K562 (cell line): ENCODE measurements around the gene AFF3. TPM values are rescaled to one million over a fixed set of nuclear protein-coding genes. Genes with fewer than 3 reads are reported as not detected.

ENCODE experiments used
- ATAC-seq: fragments of 200-7000 bp; cut with Tn5 transposase; 3 replicates; pipeline ENCODE4 v1.9.1; 2020; ENCODE audit warnings: moderate library complexity
- BruUV-seq: library from RNA; stranded (reverse); fragments of 400-500 nt; replicated peaks from 2 replicates; lab custom pipeline; 2021; lab: Mats Ljungman, UMichigan
- CTCF ChIA-PET: fragments of 300-600 bp; formaldehyde crosslinking; extraction: SDS; loops from one replicate; lab custom pipeline; 2021; ENCODE audit warnings: low intra/inter-chr PET ratio; lab: Yijun Ruan, JAX
- POLR2A ChIA-PET: fragments of 300-600, 350-650 bp; sonication (Branson Sonifier 250); formaldehyde crosslinking; extraction: SDS; loops from one replicate; lab custom pipeline; 2021; ENCODE audit warnings: antibody characterized with exemption, inconsistent platforms; lab: Yijun Ruan, JAX
- DNase-seq, 4 experiments: peaks; one replicate each; pipeline versions ENCODE4 v3.0.0 to v3.0.0-alpha.2; 2011 to 2018; ENCODE audit warnings: low spot score in 3 of 4, mixed read lengths in 3 of 4; ENCODE audit errors: extremely low read depth in 1 of 4
- FAIRE-seq: peaks from 2 replicates; lab custom pipeline; 2011; peaks lifted over from hg19 to GRCh38; lab: Jason Lieb, UNC
- H2AFZ ChIP-seq: 2 replicates; pipeline ENCODE4 v1.6.0; 2011; ENCODE audit warnings: low read depth, low read length, control low read depth, inconsistent platforms
- H3K27ac ChIP-seq: fragments of 200-600 bp; 3 replicates; pipeline ENCODE4 v1.8.0; 2011; ENCODE audit warnings: low read depth, mild to moderate bottlenecking, control low read depth, inconsistent platforms, low read length, moderate library complexity, mixed read lengths; ENCODE audit errors: extremely low read depth
- H3K27me3 ChIP-seq, 2 experiments: fragments of 300-600 bp in 1 of 2; 2 replicates in 1 of 2; 3 replicates in 1 of 2; pipeline versions ENCODE4 v1.6.0 to v1.8.0; 2011; ENCODE audit warnings: inconsistent platforms in 2 of 2, low read length in 2 of 2, mild to moderate bottlenecking in 1 of 2, mixed read lengths in 1 of 2, moderate library complexity in 1 of 2; ENCODE audit not compliant: control insufficient read depth in 2 of 2, insufficient read depth in 2 of 2
- H3K36me3 ChIP-seq: fragments of 300-600 bp; 3 replicates; pipeline ENCODE4 v1.8.0; 2011; ENCODE audit warnings: mild to moderate bottlenecking, low read length, inconsistent platforms; ENCODE audit not compliant: control insufficient read depth, insufficient read depth
- H3K4me1 ChIP-seq, 2 experiments: fragments of 200-600 bp in 1 of 2; replicated peaks in 1 of 2; 2 replicates in 1 of 2; 3 replicates in 1 of 2; pipeline versions ENCODE4 v1.5.1 to v1.8.0; 2011; ENCODE audit warnings: inconsistent platforms in 2 of 2, low read length in 2 of 2, mild to moderate bottlenecking in 1 of 2, mixed read lengths in 1 of 2, moderate library complexity in 1 of 2; ENCODE audit not compliant: control insufficient read depth in 2 of 2, insufficient read depth in 2 of 2
- H3K4me2 ChIP-seq: 2 replicates; pipeline ENCODE4 v1.6.1; 2011; ENCODE audit warnings: low read length, control low read depth, inconsistent platforms, mixed read lengths; ENCODE audit not compliant: insufficient read depth
- H3K4me3 ChIP-seq: fragments of 200-600 bp; sonication (generic), shearing (Covaris generic); 2 replicates; pipeline ENCODE4 v1.5.1; 2016; ENCODE audit warnings: control low read depth, inconsistent platforms
- H3K79me2 ChIP-seq: fragments of 200-600 bp; 3 replicates; pipeline ENCODE4 v1.8.0; 2011; ENCODE audit warnings: low read length, inconsistent platforms; ENCODE audit not compliant: control insufficient read depth, insufficient read depth
- H3K9ac ChIP-seq, 2 experiments: 2 replicates each; pipeline versions ENCODE4 v1.6.0 to v1.6.1; 2011; ENCODE audit warnings: low read depth in 2 of 2, low read length in 2 of 2, control low read depth in 1 of 2, inconsistent platforms in 1 of 2, mild to moderate bottlenecking in 1 of 2, mixed read lengths in 1 of 2; ENCODE audit not compliant: insufficient read depth in 1 of 2
- H3K9me1 ChIP-seq: one replicate; pipeline ENCODE4 v1.6.0; 2011; ENCODE audit warnings: inconsistent platforms, mild to moderate bottlenecking, low read length, moderate library complexity; ENCODE audit not compliant: control insufficient read depth, insufficient read depth
- H3K9me3 ChIP-seq: replicated peaks from 2 replicates; pipeline ENCODE4 v1.5.1; 2011; ENCODE audit warnings: low read depth, low read length, inconsistent platforms; ENCODE audit not compliant: control insufficient read depth, insufficient read depth
- H4K20me1 ChIP-seq: replicated peaks from 2 replicates; pipeline ENCODE4 v1.6.1; 2011; ENCODE audit warnings: low read length, inconsistent platforms, mixed read lengths; ENCODE audit not compliant: control insufficient read depth, insufficient read depth
- MEF2D ChIP-seq: conservative IDR thresholded peaks from 2 replicates; pipeline ENCODE4 v1.6.1; 2016; ENCODE audit warnings: low read depth, missing genetic modification characterization, missing compliant biosample characterization
- MNT ChIP-seq, 2 experiments: fragments of 450-650 bp; conservative IDR thresholded peaks; 2 replicates each; pipeline ENCODE4 v1.6.1; 2017; ENCODE audit warnings: mild to moderate bottlenecking in 2 of 2, moderate library complexity in 2 of 2
- NR0B1 ChIP-seq: fragments of 450-650 bp; IDR thresholded peaks from one replicate; pipeline ENCODE4 v1.6.1; 2018; ENCODE audit warnings: mild to moderate bottlenecking, moderate library complexity; ENCODE audit not compliant: partially characterized antibody
- PHF8 ChIP-seq: fragments of 200-600 bp; sonication (generic); IDR thresholded peaks from 2 replicates; pipeline ENCODE4 v1.6.1; 2012; ENCODE audit warnings: mixed run types, mild to moderate bottlenecking, inconsistent platforms, low read length, moderate library complexity, borderline replicate concordance
- POLR3A ChIP-seq: IDR thresholded peaks from 2 replicates; pipeline ENCODE4 v1.6.1; 2011; ENCODE audit warnings: borderline replicate concordance, mild to moderate bottlenecking, moderate library complexity; ENCODE audit not compliant: insufficient read length, insufficient read depth; ENCODE audit errors: extremely low read depth
- SAP30 ChIP-seq: fragments of 200-600 bp; sonication (generic); IDR thresholded peaks from 2 replicates; pipeline ENCODE4 v1.6.1; 2012; ENCODE audit warnings: borderline replicate concordance, low read depth, mild to moderate bottlenecking, moderate library complexity, low read length, control low read depth, inconsistent platforms; ENCODE audit not compliant: insufficient read depth, poor library complexity, severe bottlenecking
- STAT6 ChIP-seq: sonication (generic); formaldehyde crosslinking; IDR thresholded peaks from 2 replicates; pipeline ENCODE4 v1.8.1; 2023; ENCODE audit warnings: mild to moderate bottlenecking, missing genetic modification reagents
- TRIM28 ChIP-seq: fragments of 450-650 bp; IDR thresholded peaks from 2 replicates; pipeline ENCODE4 v1.6.1; 2017
- ZFP1 ChIP-seq: fragments of 450-650 bp; formaldehyde crosslinking; IDR thresholded peaks from 2 replicates; pipeline ENCODE4 v1.4.0; 2020; ENCODE audit warnings: mild to moderate bottlenecking, mixed read lengths
- ZHX1 ChIP-seq: fragments of 150-350 bp; conservative IDR thresholded peaks from 2 replicates; pipeline ENCODE4 v1.6.1; 2014; ENCODE audit warnings: low read length
- ZNF239 ChIP-seq: fragments of 250-450 bp; sonication (Bioruptor Pico); IDR thresholded peaks from 2 replicates; pipeline ENCODE4 v1.4.0; 2020; ENCODE audit warnings: mild to moderate bottlenecking
- ZNF655 ChIP-seq: fragments of 250-450 bp; sonication (Bioruptor Pico); IDR thresholded peaks from 2 replicates; pipeline ENCODE4 v1.5.0; 2021
- WGBS: fragments of 100-300 bp; shearing (Covaris generic); methylation state at CpG from one replicate; pipeline ENCODE4 v1.1.6; 2016; ENCODE audit warnings: low coverage, mixed read lengths; ENCODE audit not compliant: insufficient coverage; ENCODE audit errors: missing lambda C conversion rate; 5-methylcytosine and 5-hydroxymethylcytosine counted together
- in situ Hi-C: fragments of 300-500 bp; cut with MboI; formaldehyde crosslinking; loops from 4 replicates; pipeline ENCODE4 v1.15.0; 2018; ENCODE audit warnings: inconsistent platforms, mixed read lengths
- intact Hi-C: fragments of 100-400 bp; cut with micrococcal nuclease; formaldehyde crosslinking; loops from 2 replicates; pipeline ENCODE4 v1.14.2; 2022
- polyA plus RNA-seq, 8 experiments: library from polyadenylated mRNA; depleted of rRNA in 4 of 8; stranded (reverse) in 5 of 8; unstranded in 3 of 8; fragments of >200 nt; fragmentation: Nextera tagmentation in 2 of 8; fragmentation: Illumina TruSeq in 1 of 8; extraction: Ambion mirVana in 2 of 8; extraction: Trizol in 1 of 8; gene quantifications; 2 replicates each; pipeline versions ENCODE4 v1.2.1 to v1.2.3, GENCODE V29; 2011 to 2014; ENCODE audit warnings: inconsistent platforms in 1 of 8, missing spikeins in 1 of 8
- total RNA-seq, 7 experiments: library from RNA; depleted of rRNA in 6 of 7; stranded (reverse); fragments of >200 nt in 6 of 7; fragmentation: Illumina TruSeq in 2 of 7; extraction: Trizol in 2 of 7; gene quantifications; 2 replicates each; pipeline versions ENCODE4 v1.2.1 to v1.2.3, GENCODE V29; 2011 to 2021; ENCODE audit warnings: low replicate concordance in 1 of 7

The AFF3 gene
- total and polyA plus RNA-seq, 9 of the 15 experiments (the other 6 are each of a cell fraction or from before 2014, with no cell fraction given), result 0.02 to 0.11 TPM; not detected in 7

- ChIA-PET POLR2A (no interaction called here), CTCF (interaction anchor here (0.6 kb wide), 1 partner anchor 502 kb away, joined by 3 read pairs; no protein-coding TSS in a partner anchor)
- Histone ChIP-seq H3K9me3 (no peaks in the 10 kb centered on the region), H3K9ac (no peak overlapping the region), H3K27me3 (peaks cover 5 to 13% of the 10 kb centered on the region in 2 experiments; a peak in 4 of 5 replicates), H3K27ac (no peak overlapping the region), H3K9me1 (no peaks in the 10 kb centered on the region), H2AFZ (no peak overlapping the region), H3K79me2 (no peaks in the 10 kb centered on the region), H3K36me3 (no peaks in the 10 kb centered on the region), H4K20me1 (no peaks in the 10 kb centered on the region), H3K4me1 (no peaks in the 10 kb centered on the region), H3K4me3 (no peak overlapping the region), H3K4me2 (no peak overlapping the region)
- no TSS peak for BruUV-seq
- DNase-seq (no peak), ATAC-seq (no peak), FAIRE-seq (no peak)
- in situ Hi-C loops, result no loop called here
- intact Hi-C loops, result no loop called here
- WGBS, result 2% methylated on average over 6 of the region's 6 CpGs
- no peak for TF ChIP-seq ZFP1 (CRISPR knock-in tag)
- TF ChIP-seq ZHX1, result no peak
- no peak for TF ChIP-seq TRIM28
- TF ChIP-seq PHF8, result no peak
- no peak for TF ChIP-seq STAT6
- no peak for TF ChIP-seq POLR3A
- TF ChIP-seq ZNF655 (CRISPR knock-in tag), result no peak
- no peak for TF ChIP-seq SAP30
- no peak for TF ChIP-seq MEF2D (tag)
- no peak for TF ChIP-seq MNT (conservative IDR thresholded peaks at IDR 0.05)
- TF ChIP-seq NR0B1, result no peak
- TF ChIP-seq ZNF239 (CRISPR knock-in tag), result no peak
Observed at GRCh38 chr2:99544608-99545007, 597.8 kb downstream of the AFF3 start.
